HepG2 (cell line): ENCODE results near the gene PNRC1.
"Not testable (repeated sequence)": the region's sequence is repeated elsewhere in the genome, so short reads cannot be mapped to it uniquely, and the experiment has no call there.

Experiments
- SMC3 ChIP-seq: IDR thresholded peaks from 2 replicates; pipeline ENCODE4 v1.6.1; 2011; ENCODE audit warnings: low read length, improper control_type of control experiment
- SP1 ChIP-seq, 2 experiments: fragments of 450-650 bp in 1 of 2; sonication (generic) in 1 of 2; formaldehyde crosslinking in 1 of 2; IDR thresholded peaks; 2 replicates each; pipeline versions ENCODE4 v1.4.0 to v1.6.1; 2016 to 2020; ENCODE audit warnings: missing genetic modification reagents in 1 of 2
- TAF1 ChIP-seq: sonication (generic); formaldehyde crosslinking; IDR thresholded peaks from 2 replicates; pipeline ENCODE4 v1.4.0; 2020; ENCODE audit warnings: missing genetic modification reagents
- ZNF251 ChIP-seq: sonication (generic); formaldehyde crosslinking; IDR thresholded peaks from 2 replicates; pipeline ENCODE4 v1.9.0; 2021; ENCODE audit warnings: mild to moderate bottlenecking, missing genetic modification reagents
- ZNF570 ChIP-seq: sonication (generic); formaldehyde crosslinking; IDR thresholded peaks from 2 replicates; pipeline ENCODE4 v1.4.0; 2020; ENCODE audit warnings: mild to moderate bottlenecking, missing genetic modification reagents, borderline replicate concordance
- TF ChIP-seq, protein P1 (sequence below): sonication (generic); formaldehyde crosslinking; IDR thresholded peaks from 2 replicates; pipeline ENCODE4 v1.4.0; 2020; ENCODE audit warnings: missing genetic modification reagents

- TF ChIP-seq TAF1; SMC3; ZNF251; ZNF570 (CRISPR knock-in tag); SP1 (IDR thresholded peaks at IDR 0.05); SP1 (CRISPR knock-in tag; IDR thresholded peaks at IDR 0.05): not testable (repeated sequence)
- TF ChIP-seq, protein P1, sequence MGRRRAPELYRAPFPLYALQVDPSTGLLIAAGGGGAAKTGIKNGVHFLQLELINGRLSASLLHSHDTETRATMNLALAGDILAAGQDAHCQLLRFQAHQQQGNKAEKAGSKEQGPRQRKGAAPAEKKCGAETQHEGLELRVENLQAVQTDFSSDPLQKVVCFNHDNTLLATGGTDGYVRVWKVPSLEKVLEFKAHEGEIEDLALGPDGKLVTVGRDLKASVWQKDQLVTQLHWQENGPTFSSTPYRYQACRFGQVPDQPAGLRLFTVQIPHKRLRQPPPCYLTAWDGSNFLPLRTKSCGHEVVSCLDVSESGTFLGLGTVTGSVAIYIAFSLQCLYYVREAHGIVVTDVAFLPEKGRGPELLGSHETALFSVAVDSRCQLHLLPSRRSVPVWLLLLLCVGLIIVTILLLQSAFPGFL (CRISPR knock-in tag): not testable (repeated sequence)
Measured at GRCh38 chr6:89066121-89066520, 14.4 kb upstream of the PNRC1 start.
